Neural progenitor cell (in vitro differentiated cells): Measurements from ENCODE around the gene FBXW4. TPM values are rescaled to one million over a fixed set of nuclear protein-coding genes. Genes with fewer than 3 reads are reported as not detected.

Source experiments
- DNase-seq: peaks from one replicate; pipeline ENCODE4 v3.0.0-alpha.2; 2016; ENCODE audit warnings: low spot score
- H2AFZ ChIP-seq: fragments of 200-600 bp; sonication (generic); replicated peaks from 2 replicates; pipeline ENCODE4 v1.6.1; 2016; ENCODE audit warnings: antibody characterized with exemption
- H3F3A ChIP-seq: fragments of 200-600 bp; sonication (generic); 2 replicates; pipeline ENCODE4 v1.6.1; 2016; ENCODE audit warnings: antibody characterized with exemption, low read depth
- H3K27ac ChIP-seq: fragments of 200-600 bp; sonication (generic); 2 replicates; pipeline ENCODE4 v1.5.1; 2016; ENCODE audit warnings: mild to moderate bottlenecking
- H3K27me3 ChIP-seq: fragments of 200-600 bp; sonication (generic); 2 replicates; pipeline ENCODE4 v1.6.1; 2016; ENCODE audit warnings: mild to moderate bottlenecking, moderate library complexity
- H3K36me3 ChIP-seq: fragments of 200-600 bp; sonication (generic); 2 replicates; pipeline ENCODE4 v1.5.1; 2016
- H3K4me1 ChIP-seq: fragments of 200-600 bp; sonication (generic); 2 replicates; pipeline ENCODE4 v1.6.1; 2016; ENCODE audit warnings: mixed run types
- H3K4me2 ChIP-seq: fragments of 200-600 bp; sonication (generic); 2 replicates; pipeline ENCODE4 v1.6.1; 2016
- H3K4me3 ChIP-seq: fragments of 200-600 bp; sonication (generic); 2 replicates; pipeline ENCODE4 v1.5.1; 2016
- H3K79me2 ChIP-seq: fragments of 200-600 bp; sonication (generic); 2 replicates; pipeline ENCODE4 v1.6.1; 2016; ENCODE audit warnings: low read depth
- H3K9ac ChIP-seq: fragments of 200-600 bp; sonication (generic); 2 replicates; pipeline ENCODE4 v1.6.1; 2016
- H3K9me3 ChIP-seq: fragments of 200-600 bp; sonication (generic); 2 replicates; pipeline ENCODE4 v1.5.1; 2016; ENCODE audit warnings: low read depth
- H4K20me1 ChIP-seq: fragments of 200-600 bp; sonication (generic); 2 replicates; pipeline ENCODE4 v1.6.1; 2016; ENCODE audit warnings: low read depth
- H3K27ac Mint-ChIP-seq: 3 replicates; pipeline ENCODE4 v1.8.0; 2021; ENCODE audit warnings: mixed read lengths
- H3K27me3 Mint-ChIP-seq: 2 replicates; pipeline ENCODE4 v1.8.0; 2022; ENCODE audit warnings: low read depth, mild to moderate bottlenecking, inconsistent platforms, moderate library complexity, mixed read lengths; ENCODE audit not compliant: insufficient read depth
- H3K36me3 Mint-ChIP-seq: 3 replicates; pipeline ENCODE4 v1.8.0; 2021; ENCODE audit warnings: mixed read lengths
- H3K4me1 Mint-ChIP-seq: 3 replicates; pipeline ENCODE4 v1.8.0; 2021; ENCODE audit warnings: mixed read lengths
- H3K4me3 Mint-ChIP-seq: 3 replicates; pipeline ENCODE4 v1.8.0; 2021; ENCODE audit warnings: mild to moderate bottlenecking, moderate library complexity, mixed read lengths
- H3K9me3 Mint-ChIP-seq: 3 replicates; pipeline ENCODE4 v1.8.0; 2020; ENCODE audit warnings: mixed read lengths
- CTCF ChIP-seq: fragments of 200-600 bp; sonication (generic); IDR thresholded peaks from 2 replicates; pipeline ENCODE4 v1.5.1; 2017; ENCODE audit warnings: antibody characterized with exemption, mild to moderate bottlenecking
- EZH2 ChIP-seq: fragments of 200-600 bp; sonication (generic); IDR thresholded peaks from 2 replicates; pipeline ENCODE4 v1.6.1; 2017; ENCODE audit warnings: antibody characterized with exemption, mild to moderate bottlenecking, moderate library complexity
- EZH2phosphoT487 ChIP-seq: fragments of 200-600 bp; sonication (generic); IDR thresholded peaks from 2 replicates; pipeline ENCODE4 v1.6.1; 2017; ENCODE audit warnings: antibody characterized with exemption
- total RNA-seq: library from RNA; depleted of rRNA; stranded (reverse); fragments of >200 nt; gene quantifications from 2 replicates; pipeline ENCODE4 v1.2.3, GENCODE V29; 2015; ENCODE audit warnings: low replicate concordance

Gene FBXW4
- total RNA-seq, 1 donor from 2014 or later = 36.3 TPM

GRCh38 chr10:101612872-101613271 is 82.1 kb downstream of the FBXW4 start:
- Mint-ChIP-seq H3K9me3 (no peaks in the 10 kb centered on the region), H3K36me3 (peaks cover 24% of the 10 kb centered on the region), H3K4me1 (peaks cover 57% of the 10 kb centered on the region), H3K4me3 (peak overlapping the region; percentile 44), H3K27me3 (peaks cover 10% of the 10 kb centered on the region), H3K27ac (peak overlapping the region; percentile 54)
- peaks cover 56% of the 10 kb centered on the region for H3K4me1 ChIP-seq
- H3F3A ChIP-seq = peaks cover 38% of the 10 kb centered on the region
- no peak overlapping the region for H2AFZ ChIP-seq
- no peaks in the 10 kb centered on the region for H3K9me3 ChIP-seq
- no peak overlapping the region for H3K27ac ChIP-seq
- no peak overlapping the region for H3K4me3 ChIP-seq
- peak; percentile 35 for DNase-seq
- H3K36me3 ChIP-seq = no peaks in the 10 kb centered on the region
- no peak overlapping the region for H3K9ac ChIP-seq
- peak overlapping the region; percentile 23 for H3K4me2 ChIP-seq
- TF ChIP-seq CTCF (no peak), EZH2phosphoT487 (no peak), EZH2 (no peak)
- no peaks in the 10 kb centered on the region for H3K79me2 ChIP-seq
- H3K27me3 ChIP-seq = no peaks in the 10 kb centered on the region
- H4K20me1 ChIP-seq = peaks cover 20% of the 10 kb centered on the region

GRCh38 chr10:101612086-101612485 is 82.9 kb downstream of the FBXW4 start:
- Mint-ChIP-seq H3K4me1 (peaks cover 54% of the 10 kb centered on the region), H3K9me3 (no peaks in the 10 kb centered on the region), H3K36me3 (peaks cover 20% of the 10 kb centered on the region), H3K4me3 (no peak overlapping the region), H3K27me3 (peaks cover 9% of the 10 kb centered on the region), H3K27ac (no peak overlapping the region)
- no peaks in the 10 kb centered on the region for H3K79me2 ChIP-seq
- H2AFZ ChIP-seq = no peak overlapping the region
- peaks cover 26% of the 10 kb centered on the region for H4K20me1 ChIP-seq
- H3K9ac ChIP-seq = no peak overlapping the region
- H3K4me1 ChIP-seq = peaks cover 56% of the 10 kb centered on the region
- H3K4me3 ChIP-seq = no peak overlapping the region
- no peak overlapping the region for H3K4me2 ChIP-seq
- DNase-seq = no peak
- no peaks in the 10 kb centered on the region for H3K9me3 ChIP-seq
- H3K27me3 ChIP-seq = no peaks in the 10 kb centered on the region
- H3K36me3 ChIP-seq = no peaks in the 10 kb centered on the region
- H3K27ac ChIP-seq = no peak overlapping the region
- TF ChIP-seq EZH2 (no peak), CTCF (no peak), EZH2phosphoT487 (no peak)
- peaks cover 40% of the 10 kb centered on the region for H3F3A ChIP-seq

- Mint-ChIP-seq H3K27me3 (peaks cover 6% of the 10 kb centered on the region), H3K4me1 (peaks cover 57% of the 10 kb centered on the region), H3K36me3 (peaks cover 24% of the 10 kb centered on the region), H3K4me3 (no peak overlapping the region), H3K9me3 (no peaks in the 10 kb centered on the region), H3K27ac (peak overlapping the region; percentile 53)
- Histone ChIP-seq H2AFZ (no peak overlapping the region), H3K4me2 (no peak overlapping the region), H3K79me2 (no peaks in the 10 kb centered on the region), H3K36me3 (no peaks in the 10 kb centered on the region), H3K9me3 (no peaks in the 10 kb centered on the region), H4K20me1 (peaks cover 33% of the 10 kb centered on the region), H3K9ac (no peak overlapping the region), H3K27me3 (no peaks in the 10 kb centered on the region), H3F3A (peaks cover 42% of the 10 kb centered on the region), H3K4me1 (peaks cover 58% of the 10 kb centered on the region), H3K27ac (no peak overlapping the region), H3K4me3 (no peak overlapping the region)
- no peak for DNase-seq
- TF ChIP-seq EZH2phosphoT487 = no peak
- TF ChIP-seq CTCF = no peak
- TF ChIP-seq EZH2 = no peak
Observed at GRCh38 chr10:101611096-101611905, 83.7 kb downstream of the FBXW4 start.
